Activated naive CD8-positive, alpha-beta T cell treated with anti-CD3 and anti-CD28 coated beads, Interleukin-2, amount 50 U/mL, for 16 hours (primary cell): ENCODE results near the gene MRPL1.
"Not testable (repeated sequence)": the region's sequence is repeated elsewhere in the genome, so short reads cannot be mapped to it uniquely, and the experiment has no call there.

ENCODE experiments used
- DNase-seq: peaks from one replicate; pipeline ENCODE4 v3.0.0-alpha.2; 2020; ENCODE audit warnings: low read depth, low spot score

MRPL1 gene

DNA sequence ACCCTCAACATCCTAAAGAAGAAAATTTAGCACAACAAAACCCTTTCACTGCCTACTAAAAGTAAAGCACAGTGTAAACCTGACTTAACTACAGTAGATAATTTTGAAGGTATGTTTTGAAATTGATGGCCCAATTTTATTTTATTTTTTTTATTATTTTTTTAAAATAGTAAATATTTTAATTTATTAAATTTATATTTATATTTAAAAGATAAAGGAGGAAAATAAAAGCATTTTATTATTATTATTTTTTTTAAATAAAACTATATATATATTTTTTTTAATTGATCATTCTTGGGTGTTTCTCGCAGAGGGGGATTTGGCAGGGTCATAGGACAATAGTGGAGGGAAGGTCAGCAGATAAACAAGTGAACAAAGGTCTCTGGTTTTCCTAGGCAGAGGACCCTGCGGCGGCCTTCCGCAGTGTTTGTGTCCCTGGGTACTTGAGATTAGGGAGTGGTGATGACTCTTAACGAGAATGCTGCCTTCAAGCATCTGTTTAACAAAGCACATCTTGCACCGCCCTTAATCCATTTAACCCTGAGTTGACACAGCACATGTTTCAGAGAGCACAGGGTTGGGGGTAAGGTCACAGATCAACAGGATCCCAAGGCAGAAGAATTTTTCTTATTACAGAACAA is 120.4 kb downstream of the MRPL1 start:
- not testable (repeated sequence) for DNase-seq

DNA sequence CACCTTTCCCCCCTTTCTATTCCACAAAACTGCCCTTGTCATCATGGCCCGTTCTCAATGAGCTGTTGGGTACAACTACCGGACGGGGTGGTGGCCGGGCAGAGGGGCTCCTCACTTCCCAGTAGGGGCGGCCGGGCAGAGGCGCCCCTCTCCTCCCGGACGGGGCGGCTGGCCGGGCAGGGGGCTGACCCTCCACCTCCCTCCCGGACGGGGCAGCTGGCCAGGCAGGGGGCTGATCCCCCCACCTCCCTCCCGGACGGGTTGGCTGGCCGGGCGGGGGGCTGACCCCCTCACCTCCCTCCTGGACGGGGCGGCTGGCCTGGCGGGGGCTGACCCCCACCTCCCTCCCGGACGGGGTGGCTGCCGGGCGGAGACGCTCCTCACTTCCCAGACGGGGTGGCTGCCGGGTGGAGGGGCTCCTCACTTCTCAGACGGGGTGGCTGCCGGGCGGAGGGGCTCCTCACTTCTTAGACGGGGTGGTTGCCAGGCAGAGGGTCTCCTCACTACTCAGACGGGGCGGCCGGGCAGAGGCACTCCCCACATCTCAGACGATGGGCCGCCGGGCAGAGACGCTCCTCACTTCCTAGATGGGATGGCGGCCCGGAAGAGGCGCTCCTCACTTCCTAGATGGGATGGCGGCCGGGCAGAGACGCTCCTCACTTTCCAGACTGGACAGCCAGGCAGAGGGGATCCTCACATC is 121.1 kb downstream of the MRPL1 start:
- DNase-seq: not testable (repeated sequence)

DNA sequence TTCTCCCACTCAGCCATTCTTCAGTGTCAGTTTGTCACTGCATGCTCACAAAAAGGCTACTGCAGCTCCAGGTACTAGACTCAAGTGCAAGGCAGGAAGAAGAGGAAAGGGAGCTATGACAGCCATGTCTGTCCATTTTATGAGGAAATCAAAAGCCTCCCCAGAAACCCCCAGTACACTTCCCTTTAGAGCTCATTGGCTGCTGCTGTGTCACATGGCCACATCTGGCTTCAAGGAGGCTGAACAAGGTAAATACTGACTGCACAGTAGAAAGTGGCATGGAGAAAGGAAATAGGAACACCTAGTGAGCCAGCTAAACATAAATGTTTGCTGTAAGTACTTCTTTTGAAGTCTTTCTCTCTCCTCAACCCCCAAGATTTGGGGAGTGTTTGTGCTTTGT is 127.3 kb downstream of the MRPL1 start:
- no peak for DNase-seq

- no peak for DNase-seq
These were observed 127.8 kb downstream of the MRPL1 start for GRCh38 chr4:77990456-77990855.

DNA sequence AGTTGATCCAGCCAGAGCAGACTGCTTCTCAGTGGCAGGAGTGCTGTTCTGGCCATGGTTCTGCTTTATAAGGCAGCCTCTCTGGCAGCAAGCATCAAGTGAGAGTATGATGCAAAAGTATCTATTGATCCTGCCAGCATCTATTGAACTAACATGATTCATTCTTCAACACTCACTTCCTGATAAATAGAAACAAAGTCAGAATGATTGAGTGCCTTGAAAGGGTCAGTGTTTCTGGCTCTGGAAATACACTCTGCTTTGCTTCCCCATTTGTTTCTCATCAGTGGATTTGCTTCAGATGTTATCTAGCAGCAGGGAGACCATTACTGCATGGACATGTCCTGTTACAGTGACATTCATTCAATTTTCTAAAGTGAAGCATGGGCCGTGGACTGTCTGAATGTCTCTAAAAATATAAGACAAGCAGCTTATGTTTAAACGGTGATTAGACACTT is 128.3 kb downstream of the MRPL1 start:
- DNase-seq: no peak

DNA sequence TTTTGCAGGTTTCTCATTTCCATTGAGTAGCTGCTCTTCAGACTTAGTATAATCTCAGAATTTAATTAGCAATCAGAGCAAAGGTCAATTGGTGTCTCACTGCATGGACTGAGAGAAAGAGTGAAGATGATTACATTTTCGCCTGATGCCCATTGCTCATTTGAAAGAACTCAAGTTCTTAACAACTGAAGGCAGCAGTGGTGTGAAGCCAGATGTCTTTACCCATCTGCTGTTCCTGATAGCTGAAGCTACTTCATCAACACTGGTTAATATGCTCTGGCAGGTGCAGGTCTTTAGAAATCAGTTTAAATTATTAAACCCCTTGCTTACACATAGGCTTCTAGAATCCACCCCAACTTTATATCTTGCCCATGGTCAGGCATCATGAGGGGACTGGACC is 130.0 kb downstream of the MRPL1 start:
- no peak for DNase-seq

DNA sequence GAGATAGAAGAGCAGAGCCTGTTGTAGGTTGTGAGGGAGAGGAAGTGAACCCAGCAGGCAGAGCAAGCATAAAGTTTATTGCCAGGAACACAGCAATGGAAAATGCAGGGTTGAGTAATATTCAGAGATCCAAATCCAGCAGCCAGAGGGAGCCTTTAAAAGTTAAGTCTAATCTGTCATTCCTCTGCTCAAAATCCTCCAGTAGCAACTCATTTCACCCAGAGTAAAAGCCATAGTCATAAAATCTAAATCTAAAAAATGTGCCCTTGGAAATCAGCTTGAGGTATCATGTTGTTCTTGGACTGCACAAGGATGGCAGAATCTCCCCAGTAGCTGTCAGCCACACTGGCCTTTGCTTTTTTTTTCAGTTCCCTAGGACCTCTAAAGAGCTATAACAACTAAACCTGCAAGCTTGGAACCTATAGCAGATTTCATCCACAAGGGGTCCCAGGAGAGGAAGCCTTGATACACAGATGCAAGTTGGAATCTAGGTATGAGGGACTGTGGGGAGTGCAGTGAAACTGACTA is 131.6 kb downstream of the MRPL1 start:
- DNase-seq: no peak

DNA sequence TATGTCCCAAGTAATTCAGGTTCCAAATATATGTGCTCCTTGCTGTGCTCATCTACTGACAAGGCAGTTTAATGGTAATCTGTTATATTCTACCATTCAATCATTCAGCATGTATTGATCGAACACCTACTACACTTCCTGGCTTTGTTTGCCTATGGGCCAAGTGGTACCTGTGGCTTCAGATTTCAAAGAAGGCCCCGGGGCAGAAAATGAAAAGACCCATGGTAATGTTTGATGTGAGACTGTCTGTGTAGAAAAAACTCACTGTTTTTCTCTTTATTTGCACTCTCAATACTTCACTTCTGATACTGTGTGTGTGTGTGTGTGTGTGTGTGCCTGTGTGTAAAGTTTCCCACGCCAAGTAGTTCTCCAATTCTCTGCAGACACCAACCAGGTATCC is 133.4 kb downstream of the MRPL1 start:
- no peak for DNase-seq

GRCh38 chr4:78001531-78001930 is 138.9 kb downstream of the MRPL1 start:
- no peak for DNase-seq

DNA sequence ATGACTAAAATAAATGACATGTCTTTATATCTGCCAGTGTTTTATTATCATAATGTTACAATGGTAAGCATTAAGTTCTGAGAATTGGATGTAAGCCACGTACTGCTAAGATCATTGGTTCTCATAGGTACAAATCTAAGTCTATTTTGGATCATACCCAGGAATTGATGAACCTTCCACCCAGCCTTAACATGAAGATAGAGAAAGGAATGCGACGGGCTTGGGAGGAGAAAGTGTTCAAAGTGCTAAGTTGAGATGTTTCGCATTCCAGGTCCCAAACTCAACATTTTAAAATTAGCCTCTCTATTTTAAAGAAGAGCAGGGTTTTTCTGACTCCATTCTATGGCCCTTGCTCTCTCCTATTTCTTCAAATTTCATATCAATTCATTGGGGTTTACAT is 139.6 kb downstream of the MRPL1 start:
- DNase-seq: no peak
